HG02840 (cell line): ENCODE results near the gene HLA-B.
"Not testable (repeated sequence)": the region's sequence is repeated elsewhere in the genome, so short reads cannot be mapped to it uniquely, and the experiment has no call there.

Source experiments
- ATAC-seq: cut with Tn5 transposase; IDR thresholded peaks from one replicate; pipeline ENCODE4 v1.9.1; 2021; ENCODE audit warnings: mild to moderate bottlenecking, moderate library complexity, moderate number of reproducible peaks; ENCODE audit not compliant: unreplicated experiment, low FRiP score

The HLA-B gene

GRCh38 chr6:31386099-31386498 is 29.1 kb upstream of the HLA-B start:
- ATAC-seq: no peak

DNA sequence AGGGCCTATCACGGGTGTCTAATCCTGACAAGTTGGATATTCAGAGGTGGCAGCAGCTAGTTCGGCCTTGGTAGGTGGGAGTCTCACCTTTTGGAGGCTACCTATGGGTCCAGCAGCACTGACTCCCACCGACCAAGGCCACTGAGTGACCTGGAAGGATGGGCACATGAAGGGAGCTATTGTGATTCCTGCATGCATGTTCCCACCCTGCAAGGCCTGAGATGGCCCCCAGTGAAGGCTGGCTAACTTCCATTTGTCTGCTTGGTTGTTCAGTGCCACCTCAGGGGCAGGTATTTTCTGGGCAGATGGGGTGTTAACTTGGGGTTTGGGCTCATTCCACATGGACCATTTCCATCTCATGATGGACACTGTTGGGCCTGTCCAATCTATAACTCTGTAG is 28.1 kb upstream of the HLA-B start:
- no peak for ATAC-seq

DNA sequence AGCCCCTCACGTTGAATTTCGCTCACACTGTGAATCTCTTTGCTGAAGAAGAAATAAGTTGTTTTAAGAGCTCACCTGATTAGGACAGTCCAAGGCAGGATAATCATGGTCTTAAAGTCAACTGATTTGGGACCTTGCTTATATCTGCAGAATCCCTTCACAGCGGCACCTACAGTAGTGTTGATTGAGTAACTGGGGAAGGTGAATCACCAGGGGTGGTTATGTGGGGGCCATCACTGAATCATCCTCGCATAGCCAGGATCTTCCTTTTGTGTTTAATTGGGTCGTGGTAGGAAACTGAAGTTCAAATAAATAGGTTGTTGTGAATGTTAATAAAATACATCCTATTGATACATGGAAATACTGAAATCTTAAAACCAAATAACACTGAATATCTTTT is 26.2 kb upstream of the HLA-B start:
- no peak for ATAC-seq

GRCh38 chr6:31381666-31382065 is 24.7 kb upstream of the HLA-B start:
- no peak for ATAC-seq

DNA sequence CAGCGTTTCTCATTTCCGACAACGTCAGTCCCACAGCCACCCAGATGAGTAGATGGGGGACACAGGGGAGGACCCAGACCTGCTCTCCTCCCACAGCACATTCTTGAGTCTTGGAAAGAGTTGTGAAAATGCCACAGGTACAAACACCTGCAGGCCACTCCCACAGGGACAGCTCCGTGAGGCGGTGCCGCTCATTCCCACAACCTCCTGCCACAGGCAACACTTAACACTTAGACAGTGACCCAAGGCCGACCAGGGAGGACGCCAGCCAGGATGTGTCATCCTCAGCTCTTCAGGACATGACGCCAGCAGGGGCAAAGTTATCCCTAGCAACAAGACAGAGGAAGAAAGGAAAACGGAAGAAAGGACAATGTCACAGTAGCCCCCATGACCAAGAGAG is 22.9 kb upstream of the HLA-B start:
- no peak for ATAC-seq

- ATAC-seq: no peak
These were observed 21.7 kb upstream of the HLA-B start for GRCh38 chr6:31378721-31379103.

GRCh38 chr6:31378062-31378720 is 21.2 kb upstream of the HLA-B start:
- no peak for ATAC-seq

- no peak for ATAC-seq
These were observed 20.1 kb upstream of the HLA-B start for GRCh38 chr6:31377029-31377428.

- no peak for ATAC-seq
These were observed 18.7 kb upstream of the HLA-B start for GRCh38 chr6:31375699-31376098.

- ATAC-seq: not testable (repeated sequence)
These were observed 17.1 kb upstream of the HLA-B start for GRCh38 chr6:31374118-31374517.

- no peak for ATAC-seq
These were observed 11.5 kb upstream of the HLA-B start for GRCh38 chr6:31368461-31368860.

DNA sequence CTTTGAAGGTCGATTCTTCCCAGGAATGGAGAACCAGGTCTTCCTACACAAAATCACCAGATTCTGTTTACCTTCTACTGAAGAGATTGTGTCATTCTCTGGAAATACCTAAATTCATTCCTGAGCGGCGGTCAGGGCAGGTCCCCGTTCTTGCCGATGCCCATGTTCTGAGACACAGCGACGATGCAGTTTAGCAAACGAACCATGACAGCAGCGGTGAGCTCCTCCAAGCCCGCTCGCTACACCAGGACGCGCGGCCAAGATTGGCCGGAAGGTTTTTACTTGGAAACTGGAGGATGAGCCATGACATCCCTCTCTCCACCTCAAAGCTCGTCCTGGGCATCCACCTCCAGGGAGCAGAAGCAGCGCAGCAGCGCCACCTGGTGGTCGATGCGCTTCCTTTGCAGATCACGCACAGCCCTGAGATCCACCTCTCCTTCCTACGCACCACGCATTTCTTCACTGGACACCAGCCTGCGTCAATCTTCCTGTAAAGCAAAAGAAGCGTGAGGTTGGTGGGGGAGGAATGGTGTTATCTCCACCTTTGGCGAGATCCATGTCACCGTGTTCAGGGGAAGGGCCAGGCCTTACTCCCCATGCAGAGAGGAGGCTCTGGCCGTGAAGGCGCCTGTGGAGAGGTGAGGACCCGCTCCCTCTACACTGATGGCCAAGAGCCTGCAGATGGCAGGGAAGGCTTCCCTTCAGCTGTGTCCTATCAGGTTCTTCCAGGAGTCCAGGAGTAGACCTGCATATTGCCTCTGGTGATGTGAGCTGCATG is 9.9 kb upstream of the HLA-B start:
- no peak for ATAC-seq

DNA sequence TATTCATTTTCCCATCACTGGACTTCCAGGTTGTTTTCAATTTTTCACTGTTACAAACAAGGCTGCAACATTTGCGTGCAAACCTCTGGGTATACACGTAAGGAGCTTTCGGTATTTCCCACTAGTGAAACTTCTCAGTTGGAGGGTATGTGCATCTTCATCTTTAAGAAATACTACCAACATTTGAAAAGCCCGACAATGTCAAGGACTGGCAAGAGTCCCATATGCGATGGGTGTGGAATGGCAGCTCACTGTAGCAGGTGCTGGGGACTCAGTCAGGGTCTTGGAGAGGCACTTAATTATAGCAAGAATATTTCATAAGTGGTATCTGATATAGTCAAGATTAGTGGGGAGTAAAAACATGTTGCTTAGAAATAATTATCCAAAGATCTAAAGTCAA is 8.9 kb upstream of the HLA-B start:
- no peak for ATAC-seq

- no peak for ATAC-seq
These were observed 6.8 kb upstream of the HLA-B start for GRCh38 chr6:31363811-31364210.

GRCh38 chr6:31362751-31363150 is 5.8 kb upstream of the HLA-B start:
- no peak for ATAC-seq

DNA sequence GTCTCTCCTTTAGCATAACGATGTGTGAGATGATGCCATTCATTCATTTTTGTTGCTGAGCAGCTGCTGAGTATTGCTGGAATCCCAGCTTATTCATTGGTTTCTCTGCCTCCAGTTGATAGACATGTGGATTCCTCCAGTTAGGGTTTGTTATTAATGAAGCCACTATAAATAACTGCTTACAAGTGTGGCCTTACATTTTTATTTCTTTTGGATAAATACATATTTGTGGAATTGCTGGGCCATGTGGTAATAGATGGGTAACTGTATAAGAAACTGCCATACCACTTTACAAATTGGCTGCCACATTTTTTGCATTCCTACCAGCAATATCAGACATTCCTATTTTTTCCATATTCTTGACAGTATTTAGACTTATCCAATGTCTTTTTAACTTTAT is 2.6 kb upstream of the HLA-B start:
- no peak for ATAC-seq

- no peak for ATAC-seq
These were observed 1.3 kb upstream of the HLA-B start for GRCh38 chr6:31358302-31358701.

- no peak for ATAC-seq
These were observed 907 bp upstream of the HLA-B start for GRCh38 chr6:31357886-31358285.

- ATAC-seq: peak; percentile 15
These were observed 598 bp downstream of the HLA-B start for GRCh38 chr6:31356216-31356945.

- ATAC-seq: no peak
These were observed 1.4 kb downstream of the HLA-B start for GRCh38 chr6:31355583-31355948.

DNA sequence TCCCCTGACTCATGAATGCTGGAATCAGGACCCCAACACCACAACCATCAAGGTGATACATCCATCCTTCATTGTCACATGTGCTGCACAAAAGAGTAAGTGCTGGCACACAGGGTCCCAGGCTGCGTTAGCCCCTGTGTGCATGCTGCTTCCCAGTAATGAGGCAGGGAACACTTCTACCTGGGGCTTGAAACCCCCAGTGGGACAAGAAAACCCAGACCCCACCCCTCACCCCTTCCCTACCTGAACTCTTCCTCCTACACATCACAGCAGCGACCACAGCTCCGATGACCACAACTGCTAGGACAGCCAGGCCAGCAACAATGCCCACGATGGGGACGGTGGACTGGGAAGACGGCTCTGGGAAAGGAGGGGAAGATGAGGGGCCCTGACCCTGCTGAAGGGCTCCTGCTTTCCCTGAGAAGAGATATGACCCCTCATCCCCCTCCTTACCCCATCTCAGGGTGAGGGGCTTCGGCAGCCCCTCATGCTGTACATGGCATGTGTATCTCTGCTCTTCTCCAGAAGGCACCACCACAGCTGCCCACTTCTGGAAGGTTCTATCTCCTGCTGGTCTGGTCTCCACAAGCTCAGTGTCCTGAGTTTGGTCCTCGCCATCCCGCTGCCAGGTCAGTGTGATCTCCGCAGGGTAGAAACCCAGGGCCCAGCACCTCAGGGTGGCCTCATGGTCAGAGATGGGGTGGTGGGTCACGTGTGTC is 2.0 kb downstream of the HLA-B start:
- ATAC-seq: no peak
